Measurements from ENCODE around the gene UMOD. TPM values are rescaled to one million over a fixed set of nuclear protein-coding genes. Genes with fewer than 3 reads are reported as not detected.

UMOD gene
- total RNA-seq, 1 experiment from 2014 or later: not detected

Other genes with a start within 250 kb of the UMOD start
- gene GP2, start 25.2 kb downstream of the UMOD start, total RNA-seq (2014; rRNA removed; shearing (Covaris generic)): not detected in 2 replicates
- gene PDILT, start 52.0 kb upstream of the UMOD start, total RNA-seq (2014; rRNA removed; shearing (Covaris generic)): not detected in 2 replicates
- not detected in 2 replicates for gene ACSM5, start 56.8 kb upstream of the UMOD start, total RNA-seq (2014; rRNA removed; shearing (Covaris generic))
- not detected in 2 replicates for gene ACSM2A, start 98.8 kb upstream of the UMOD start, total RNA-seq (2014; rRNA removed; shearing (Covaris generic))
- not detected in 2 replicates for gene ACSM2B, start 223.7 kb upstream of the UMOD start, total RNA-seq (2014; rRNA removed; shearing (Covaris generic))

All from H7 (cell line).